ENCODE measurements around the gene RGSL1.

Gene RGSL1

GRCh38 chr1:182450087-182450486, at the start of gene RGSL1:
Gene RGSL1 (plus strand): TSS chr1:182450146. CDS start chr1:182450166, 20 bp downstream.
- no peak for DNase-seq (ENCODE audit: low spot score)

DNA sequence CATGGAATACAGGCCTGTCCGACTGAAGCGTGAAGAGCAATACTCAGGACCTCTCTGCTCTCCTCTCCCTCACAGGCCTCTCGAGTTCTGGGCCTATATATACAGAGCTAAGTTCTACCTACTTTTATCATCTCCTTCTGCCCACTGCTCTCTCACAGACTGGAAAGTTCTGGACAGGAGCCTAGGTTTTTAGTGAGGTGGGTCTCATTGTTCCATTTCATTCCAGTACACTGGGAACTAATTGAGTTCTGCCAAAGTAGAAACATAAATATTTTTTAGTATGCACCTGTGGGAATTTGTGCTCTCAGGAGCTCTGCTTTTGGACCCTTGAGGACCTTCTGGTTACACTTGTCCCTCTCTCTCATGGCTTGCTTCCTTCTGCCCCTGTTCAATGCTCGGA, 49.4 kb upstream of the RGSL1 start, which contains the start of gene TEDDM1:
Gene TEDDM1, minus strand, starts transcription at position 101 of the 400 bp plus-strand sequence. CDS start 182 bp downstream, outside the sequence.
- no peak for DNase-seq (ENCODE audit: low spot score)

- no peak for DNase-seq (ENCODE audit: low spot score)
These were observed 45.2 kb upstream of the RGSL1 start for GRCh38 chr1:182404781-182405180.

- DNase-seq (ENCODE audit: low spot score): no peak
These were observed 44.4 kb upstream of the RGSL1 start for GRCh38 chr1:182405578-182405977.

DNA sequence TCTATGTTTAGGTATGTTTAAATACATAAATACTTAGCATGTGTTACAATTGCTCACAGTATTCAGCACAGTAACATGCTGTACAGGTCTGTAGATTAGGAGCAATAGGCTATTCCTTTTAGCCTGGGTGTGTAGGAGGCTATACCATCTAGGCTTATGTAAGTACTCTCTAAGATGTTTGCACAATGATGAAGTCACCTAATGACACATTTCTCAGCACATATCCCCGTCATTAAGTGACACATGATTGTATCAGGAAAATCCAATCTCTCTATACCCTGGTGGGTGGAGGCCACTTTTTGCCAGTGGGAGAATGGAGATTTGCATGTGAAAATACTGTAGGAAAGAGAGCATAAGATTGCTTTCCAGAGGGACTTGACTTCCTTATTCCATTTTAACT, 43.9 kb upstream of the RGSL1 start:
- no peak for DNase-seq (ENCODE audit: low spot score)

DNA sequence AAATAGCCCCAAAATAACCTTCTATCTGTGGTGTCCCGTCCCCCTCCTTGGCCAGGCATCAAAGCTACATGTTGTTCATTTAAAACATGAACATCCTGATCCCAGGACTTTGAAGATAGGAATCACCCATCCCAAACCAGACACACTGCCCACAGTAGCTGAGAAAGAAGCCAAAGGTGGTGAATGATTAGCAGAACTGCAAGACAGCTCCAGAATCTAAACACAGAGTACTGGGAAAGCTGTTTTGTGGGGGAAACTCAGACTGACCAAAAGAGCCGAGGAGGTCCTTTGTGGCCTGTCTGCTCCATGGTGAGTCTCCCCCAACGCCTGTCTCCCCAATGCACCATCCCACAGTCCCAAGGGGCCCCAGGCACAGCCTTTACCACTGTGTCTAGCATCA, 42.2 kb upstream of the RGSL1 start:
- no peak for DNase-seq (ENCODE audit: low spot score)

DNA sequence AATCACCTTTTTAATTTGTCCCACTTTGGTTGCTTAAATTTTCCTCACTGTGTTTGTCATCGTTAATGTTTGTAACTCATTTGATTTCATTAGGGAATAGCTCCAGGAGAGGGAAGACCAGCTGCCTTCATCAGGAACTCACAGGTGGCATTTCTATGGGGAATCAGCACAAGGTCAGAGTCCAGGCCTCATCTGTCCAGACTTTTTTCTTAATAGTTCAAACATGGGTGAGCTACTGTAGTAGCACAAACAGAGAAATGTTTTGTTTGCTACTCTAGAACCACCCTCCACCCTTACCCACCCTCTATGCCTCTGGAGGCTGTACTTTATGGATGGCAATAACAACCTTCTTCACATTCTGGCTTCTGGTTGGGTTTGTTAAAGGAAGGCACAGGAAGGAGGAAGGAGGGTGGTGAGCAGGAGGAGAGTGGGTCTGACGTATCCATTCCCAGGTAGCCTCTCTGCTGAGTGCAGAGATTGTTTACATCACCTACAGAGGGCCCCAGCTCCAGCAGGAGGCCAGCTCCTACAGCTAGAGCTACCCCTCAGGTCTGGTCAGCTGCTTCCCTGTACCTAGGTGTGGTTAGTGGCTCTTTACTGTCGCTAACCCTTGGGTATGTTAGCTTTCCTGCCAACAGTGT, 41.4 kb upstream of the RGSL1 start:
- no peak for DNase-seq (ENCODE audit: low spot score)

GRCh38 chr1:182410138-182410537, 39.8 kb upstream of the RGSL1 start:
- no peak for DNase-seq (ENCODE audit: low spot score)

GRCh38 chr1:182410620-182411273, 39.2 kb upstream of the RGSL1 start:
- DNase-seq (ENCODE audit: low spot score): no peak

GRCh38 chr1:182413486-182413885, 36.5 kb upstream of the RGSL1 start:
- DNase-seq (ENCODE audit: low spot score): no peak

DNA sequence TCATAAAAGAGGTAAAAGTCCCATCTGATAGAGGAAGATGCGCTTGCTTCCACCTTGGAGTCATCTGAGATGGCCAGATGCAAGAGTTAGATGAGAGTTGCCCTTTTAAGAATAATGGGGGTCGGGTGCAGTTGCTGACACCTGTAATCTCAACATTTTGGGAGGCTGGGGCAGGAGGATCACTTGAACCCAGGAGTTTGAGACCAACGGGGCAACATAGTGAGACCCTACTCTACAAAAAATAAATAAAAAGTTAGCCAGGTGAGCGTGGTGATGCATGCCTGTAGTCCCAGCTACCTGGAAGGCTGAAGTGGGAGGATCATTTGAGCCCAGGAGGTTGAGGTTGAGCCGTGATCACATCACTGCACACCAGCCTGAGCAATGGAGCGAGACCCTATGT, 36.0 kb upstream of the RGSL1 start:
- DNase-seq (ENCODE audit: low spot score): no peak

GRCh38 chr1:182415789-182416188, 34.2 kb upstream of the RGSL1 start:
- DNase-seq (ENCODE audit: low spot score): no peak

DNA sequence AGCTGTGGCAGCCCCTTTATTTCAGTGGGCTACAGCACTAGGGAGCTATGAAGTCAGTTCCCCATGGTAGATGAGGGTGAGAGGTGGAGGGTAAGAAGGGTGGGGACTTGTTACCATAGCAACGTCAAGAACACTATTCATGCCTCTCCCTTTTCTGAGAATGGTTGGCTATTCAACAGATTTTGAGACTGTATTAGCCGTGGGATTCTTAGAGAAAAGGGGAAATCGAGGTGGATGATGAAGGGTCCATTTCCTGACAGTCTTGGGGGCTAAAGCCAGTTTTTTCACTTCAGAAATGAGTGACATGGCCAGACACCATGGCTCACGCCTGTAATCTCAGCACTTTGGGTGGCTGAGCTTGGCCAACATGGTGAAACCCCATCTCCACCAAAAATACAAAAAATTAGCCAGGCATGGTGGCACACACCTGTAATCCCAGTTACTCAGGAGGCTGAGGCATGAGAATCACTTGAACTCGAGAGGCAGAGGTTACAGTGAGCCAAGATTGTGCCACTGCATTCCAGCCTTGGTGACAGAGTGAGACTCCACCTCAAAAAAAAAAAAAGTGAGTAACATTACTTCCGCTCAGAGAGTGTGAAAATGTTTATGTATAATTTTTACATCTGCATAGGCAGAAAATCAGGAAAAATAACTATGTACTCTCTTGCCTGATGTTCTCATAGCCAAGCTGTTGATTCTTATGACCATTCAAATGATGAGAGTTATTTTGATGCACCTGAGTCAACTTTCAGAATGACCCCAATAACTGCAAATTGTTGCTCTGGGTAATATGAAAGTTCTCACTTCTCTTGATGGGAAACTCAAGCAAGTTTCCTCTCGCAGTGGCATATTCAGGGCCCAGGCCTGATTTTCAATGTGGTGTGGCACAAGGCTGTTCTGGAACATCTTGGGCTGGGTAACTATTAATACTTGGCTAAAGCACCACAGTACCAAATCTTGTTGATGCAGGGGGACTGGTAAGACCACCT, 23.2 kb upstream of the RGSL1 start:
- no peak for DNase-seq (ENCODE audit: low spot score)

DNA sequence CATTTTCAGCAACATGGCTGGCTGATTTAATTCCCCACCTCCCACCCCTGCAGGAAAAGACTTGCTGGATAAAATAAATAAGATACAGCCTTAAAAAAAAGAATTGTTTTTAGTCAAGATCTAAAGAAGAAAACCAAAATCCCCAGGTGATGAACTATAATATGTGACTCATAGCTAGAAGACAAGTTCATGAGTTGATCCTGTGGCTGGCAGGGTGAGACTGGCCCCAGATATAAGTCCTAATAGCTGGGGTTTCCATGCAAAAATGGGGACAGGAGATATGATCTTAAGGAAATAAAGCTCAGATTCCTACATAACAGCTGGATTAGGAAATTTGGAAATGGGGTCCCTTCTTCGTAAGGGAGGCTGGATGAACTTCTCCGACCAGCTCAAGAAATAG, 21.9 kb upstream of the RGSL1 start:
- DNase-seq (ENCODE audit: low spot score): no peak

DNA sequence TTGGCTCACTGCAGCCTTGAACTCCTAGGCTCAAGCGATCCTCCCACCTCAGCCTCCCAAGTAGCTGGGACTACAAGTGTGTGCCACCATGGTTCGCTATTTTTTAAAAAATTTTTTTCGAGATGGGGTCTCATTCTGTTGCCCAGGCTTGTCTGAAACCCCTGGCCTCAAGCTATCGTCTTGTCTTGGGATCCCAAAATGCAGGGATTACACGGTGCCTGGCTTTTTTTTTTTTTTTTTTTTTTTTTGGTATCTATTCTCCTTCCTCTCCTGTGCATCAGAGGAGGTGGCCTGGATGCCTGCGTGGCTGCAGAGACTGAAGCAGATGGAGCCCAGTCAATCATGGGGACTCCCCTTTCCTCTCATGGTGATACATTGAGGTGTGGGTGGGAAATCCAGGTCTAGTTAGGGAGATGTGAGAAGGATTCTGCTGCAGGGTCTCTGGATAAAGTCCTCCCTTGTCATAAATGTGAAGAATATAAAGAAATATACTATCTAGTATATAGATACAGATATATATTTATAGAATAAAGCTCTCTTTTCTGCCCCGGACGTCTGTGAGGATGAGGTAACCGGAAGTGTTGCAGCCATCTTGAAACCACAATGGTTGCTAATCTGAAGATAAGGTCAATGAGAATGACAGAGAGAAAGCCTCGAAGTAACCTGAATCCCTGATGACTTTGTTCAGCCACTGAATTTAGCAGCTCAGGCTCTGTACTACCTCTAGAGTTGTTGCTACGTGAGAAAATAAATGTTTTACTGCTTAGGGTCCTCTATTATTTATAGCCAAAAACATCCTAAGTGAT, 19.5 kb upstream of the RGSL1 start:
- no peak for DNase-seq (ENCODE audit: low spot score)

GRCh38 chr1:182431278-182431677, 18.7 kb upstream of the RGSL1 start:
- DNase-seq (ENCODE audit: low spot score): no peak

- no peak for DNase-seq (ENCODE audit: low spot score)
These were observed 16.4 kb upstream of the RGSL1 start for GRCh38 chr1:182433580-182433979.

DNA sequence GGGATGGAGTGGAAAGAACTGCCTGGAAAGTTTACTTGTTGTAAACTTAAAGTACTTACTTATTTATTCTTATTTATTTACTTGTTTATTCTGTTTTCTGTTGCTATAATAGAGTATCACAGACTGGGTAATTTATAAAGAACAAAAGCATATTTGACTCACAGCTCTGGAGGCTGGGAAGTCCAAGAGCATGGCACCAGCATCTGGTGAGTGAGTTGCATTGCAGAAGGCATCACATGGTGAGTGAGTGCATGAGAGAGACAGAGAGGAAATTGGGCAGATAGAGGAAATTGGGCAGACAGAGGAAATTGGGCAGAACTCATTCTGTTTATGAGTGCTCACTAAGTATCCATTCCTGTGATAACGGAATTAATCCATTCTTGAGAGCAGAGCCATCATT, 11.6 kb upstream of the RGSL1 start:
- DNase-seq (ENCODE audit: low spot score): no peak

DNA sequence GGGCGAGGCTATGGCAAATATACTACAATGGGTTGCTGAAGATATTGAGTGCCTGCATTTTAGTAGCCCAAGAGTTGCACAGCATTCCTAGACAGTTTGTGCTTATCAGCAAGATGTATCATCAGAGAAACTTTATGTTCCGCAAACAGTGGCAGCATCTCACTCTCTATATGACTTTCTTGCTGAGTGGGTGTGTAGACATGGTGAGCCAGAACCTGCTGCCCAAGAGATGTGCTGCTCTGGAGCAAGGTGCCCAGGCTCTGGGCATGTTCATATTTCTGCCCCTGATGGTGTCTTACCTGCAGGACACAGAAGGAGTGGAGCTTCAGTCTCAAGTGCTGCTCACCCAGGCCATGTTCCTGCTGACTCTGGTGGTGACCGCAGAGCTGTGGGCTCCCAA, 8.2 kb upstream of the RGSL1 start:
- DNase-seq (ENCODE audit: low spot score): no peak

DNA sequence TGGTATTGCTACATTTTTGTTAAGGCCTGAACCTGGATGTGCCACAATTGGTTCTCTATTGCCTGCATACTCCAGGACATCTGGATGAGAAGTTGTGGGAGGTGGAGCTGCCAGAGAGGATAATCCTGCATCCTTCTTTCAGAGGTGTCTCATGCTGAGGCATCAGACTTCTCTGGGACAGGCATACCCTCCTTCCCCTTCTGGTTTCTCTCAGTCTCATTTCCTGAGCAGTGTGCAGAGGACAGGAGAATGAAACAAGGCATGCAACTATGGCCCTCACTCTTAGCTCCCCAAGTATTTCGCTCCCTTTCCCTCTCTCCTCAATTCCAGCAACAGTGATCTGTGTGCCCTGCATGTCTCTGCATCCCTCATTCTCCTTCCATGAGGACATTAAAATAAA, 7.6 kb upstream of the RGSL1 start:
- DNase-seq (ENCODE audit: low spot score): no peak

DNA sequence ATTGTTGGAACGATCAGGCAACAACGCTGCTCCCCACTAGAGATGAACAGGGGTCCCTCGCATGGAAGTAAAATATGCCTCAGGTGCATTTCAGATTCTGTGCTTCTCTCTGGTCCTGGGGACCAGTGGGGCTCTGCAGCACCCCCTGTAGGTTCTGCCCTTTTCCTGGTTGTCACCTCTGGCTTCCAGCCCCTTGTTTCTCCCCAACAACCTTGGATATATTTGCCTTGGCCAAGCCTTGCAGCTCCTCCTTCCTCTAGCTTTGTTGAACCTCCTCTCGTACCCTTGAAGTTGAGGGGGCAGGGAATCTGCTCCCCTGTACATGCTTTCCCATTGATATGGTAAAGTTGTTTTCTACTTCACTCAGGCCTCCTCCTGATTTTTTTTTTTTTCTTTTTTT, 5.4 kb upstream of the RGSL1 start:
- DNase-seq (ENCODE audit: low spot score): no peak
